ENCODE data around the gene CXCR3.

The CXCR3 gene

DNA sequence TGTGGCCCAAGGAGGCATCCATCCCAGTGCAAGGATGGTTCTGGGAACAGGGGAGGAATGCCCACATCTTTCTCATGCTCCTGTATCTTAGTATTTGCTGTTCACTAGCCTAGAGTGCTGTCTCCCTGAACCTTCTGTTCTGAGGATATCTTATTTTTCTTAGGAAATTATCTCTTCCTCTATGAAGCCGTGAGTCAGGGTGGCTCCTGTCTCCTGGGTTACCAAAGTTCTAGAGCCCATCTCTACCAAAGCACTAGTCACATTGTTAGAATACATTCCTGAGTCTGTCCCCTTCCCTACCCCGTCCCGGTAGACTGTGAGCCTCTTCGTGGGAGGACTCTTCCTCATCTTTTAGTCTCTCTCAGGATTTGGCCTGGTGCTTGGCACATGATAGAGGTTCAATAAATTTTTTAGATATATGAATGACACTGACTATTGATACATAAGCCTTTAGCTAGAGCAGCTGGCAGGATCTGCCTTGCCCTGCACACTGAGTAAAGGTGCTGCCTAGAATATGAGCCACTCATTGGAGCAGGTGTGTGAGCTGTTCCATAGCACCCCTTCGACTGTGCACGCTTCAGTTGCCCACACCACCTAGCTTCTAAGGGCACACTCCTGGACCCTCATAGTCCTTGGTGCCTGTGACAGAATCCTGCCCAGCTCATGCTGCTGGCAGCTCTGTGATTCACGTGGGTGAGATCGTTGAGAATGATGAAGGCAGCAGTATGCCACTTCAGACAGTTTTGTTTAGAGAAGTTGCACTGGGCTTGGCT is 13.3 kb downstream of the CXCR3 start:
- no peak overlapping the region for H3K18ac ChIP-seq (ENCODE audit: low read length)
- H3K14ac ChIP-seq (ENCODE audit: low read length): no peak overlapping the region
- no peak overlapping the region for H4K91ac ChIP-seq (ENCODE audit: low read depth, low read length)
- H3K4ac ChIP-seq (ENCODE audit: low read depth, low read length): no peak overlapping the region
- no peak overlapping the region for H3K9ac ChIP-seq (ENCODE audit: low read length)
- H2BK5ac ChIP-seq (ENCODE audit: low read depth, low read length, poor library complexity): no peak overlapping the region
- no peak overlapping the region for H3K27ac ChIP-seq (ENCODE audit: low read depth, low read length)
- H3K36me3 ChIP-seq (ENCODE audit: control insufficient read depth in 1 of 2, insufficient read depth in 2 of 2, low read length in 2 of 2): peaks cover 19 to 20% of the 10 kb centered on the region in 2 experiments
- no peak overlapping the region for H2BK12ac ChIP-seq (ENCODE audit: low read length)
- H3K27me3 ChIP-seq (ENCODE audit: insufficient read depth, low read length): no peaks in the 10 kb centered on the region
- no peak overlapping the region for H4K12ac ChIP-seq (ENCODE audit: low read depth, low read length)
- no peak overlapping the region for H2AK5ac ChIP-seq (ENCODE audit: low read length)
- WGBS (ENCODE audit: extremely low coverage, insufficient coverage, insufficient read length): no CpG with 5 or more reads among the region's 8 CpGs
- no peak overlapping the region for H4K8ac ChIP-seq (ENCODE audit: low read depth, low read length)
- no peaks in the 10 kb centered on the region for H3K79me2 ChIP-seq (ENCODE audit: control insufficient read depth, insufficient read depth, low read length, poor library complexity)
- no peak overlapping the region for H3K4me3 ChIP-seq (ENCODE audit: low read depth, low read length)
- DNase-seq: no peak
- no peaks in the 10 kb centered on the region for H3K4me1 ChIP-seq (ENCODE audit: control insufficient read depth in 1 of 2, insufficient read depth in 2 of 2, low read length in 2 of 2)
- no peaks in the 10 kb centered on the region for H3K79me1 ChIP-seq (ENCODE audit: low read length)
- H3K23ac ChIP-seq (ENCODE audit: low read length): no peak overlapping the region
- no peak overlapping the region for H3K4me2 ChIP-seq (ENCODE audit: low read length)
- H2BK120ac ChIP-seq (ENCODE audit: insufficient read depth, low read length, poor library complexity): no peak overlapping the region
- no peak overlapping the region for H2AFZ ChIP-seq (ENCODE audit: insufficient read depth, low read length, poor library complexity)
- no peaks in the 10 kb centered on the region for H3K9me3 ChIP-seq (ENCODE audit: insufficient read depth, low read depth, low read length)

DNA sequence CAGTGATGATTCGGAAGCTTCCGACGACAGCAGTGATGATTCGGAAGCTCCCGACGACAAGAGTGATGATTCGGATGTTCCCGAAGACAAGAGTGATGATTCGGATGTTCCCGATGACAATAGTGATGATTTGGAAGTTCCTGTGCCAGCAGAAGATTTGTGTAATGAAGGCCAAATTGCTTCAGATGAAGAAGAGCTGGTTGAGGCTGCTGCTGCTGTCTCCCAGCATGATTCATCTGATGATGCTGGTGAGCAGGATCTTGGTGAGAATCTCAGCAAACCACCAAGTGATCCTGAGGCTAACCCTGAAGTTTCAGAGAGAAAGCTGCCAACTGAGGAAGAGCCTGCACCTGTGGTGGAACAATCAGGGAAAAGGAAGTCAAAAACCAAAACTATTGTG is 14.2 kb downstream of the CXCR3 start:
- Histone ChIP-seq H3K4me1 (ENCODE audit: control insufficient read depth in 1 of 2, insufficient read depth in 2 of 2, low read length in 2 of 2) (no peaks in the 10 kb centered on the region), H4K91ac (ENCODE audit: low read depth, low read length) (no peak overlapping the region), H3K9me3 (ENCODE audit: insufficient read depth, low read depth, low read length) (no peaks in the 10 kb centered on the region), H4K12ac (ENCODE audit: low read depth, low read length) (no peak overlapping the region), H3K4me2 (ENCODE audit: low read length) (no peak overlapping the region), H3K27ac (ENCODE audit: low read depth, low read length) (no peak overlapping the region), H3K79me1 (ENCODE audit: low read length) (no peaks in the 10 kb centered on the region), H4K8ac (ENCODE audit: low read depth, low read length) (no peak overlapping the region), H3K4ac (ENCODE audit: low read depth, low read length) (no peak overlapping the region), H3K4me3 (ENCODE audit: low read depth, low read length) (no peak overlapping the region), H3K9ac (ENCODE audit: low read length) (no peak overlapping the region), H3K18ac (ENCODE audit: low read length) (no peak overlapping the region), H2AK5ac (ENCODE audit: low read length) (no peak overlapping the region), H3K23ac (ENCODE audit: low read length) (no peak overlapping the region), H3K27me3 (ENCODE audit: insufficient read depth, low read length) (no peaks in the 10 kb centered on the region), H3K36me3 (ENCODE audit: control insufficient read depth in 1 of 2, insufficient read depth in 2 of 2, low read length in 2 of 2) (peaks cover 19 to 22% of the 10 kb centered on the region in 2 experiments), H3K14ac (ENCODE audit: low read length) (no peak overlapping the region), H2BK5ac (ENCODE audit: low read depth, low read length, poor library complexity) (no peak overlapping the region), H3K79me2 (ENCODE audit: control insufficient read depth, insufficient read depth, low read length, poor library complexity) (no peaks in the 10 kb centered on the region), H2BK12ac (ENCODE audit: low read length) (no peak overlapping the region), H2BK120ac (ENCODE audit: insufficient read depth, low read length, poor library complexity) (no peak overlapping the region), H2AFZ (ENCODE audit: insufficient read depth, low read length, poor library complexity) (no peak overlapping the region)
- no peak for DNase-seq
- WGBS (ENCODE audit: extremely low coverage, insufficient coverage, insufficient read length): no CpG with 5 or more reads among the region's 10 CpGs

DNA sequence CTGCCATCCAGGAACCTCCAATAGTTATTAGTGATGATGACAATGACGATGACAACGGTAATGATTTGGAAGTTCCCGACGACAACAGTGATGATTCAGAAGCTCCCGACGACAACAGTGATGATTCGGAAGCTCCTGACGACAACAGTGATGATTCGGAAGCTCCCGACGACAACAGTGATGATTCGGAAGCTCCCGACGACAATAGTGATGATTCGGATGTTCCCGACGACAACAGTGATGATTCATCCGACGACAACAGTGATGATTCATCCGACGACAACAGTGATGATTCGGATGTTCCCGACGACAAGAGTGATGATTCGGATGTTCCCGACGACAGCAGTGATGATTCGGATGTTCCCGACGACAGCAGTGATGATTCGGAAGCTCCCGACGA is 14.7 kb downstream of the CXCR3 start:
- H3K4me1 ChIP-seq (ENCODE audit: control insufficient read depth in 1 of 2, insufficient read depth in 2 of 2, low read length in 2 of 2): no peaks in the 10 kb centered on the region
- H2BK12ac ChIP-seq (ENCODE audit: low read length): no peak overlapping the region
- H4K91ac ChIP-seq (ENCODE audit: low read depth, low read length): no peak overlapping the region
- no peak overlapping the region for H2BK120ac ChIP-seq (ENCODE audit: insufficient read depth, low read length, poor library complexity)
- H4K12ac ChIP-seq (ENCODE audit: low read depth, low read length): no peak overlapping the region
- no peaks in the 10 kb centered on the region for H3K79me1 ChIP-seq (ENCODE audit: low read length)
- no peaks in the 10 kb centered on the region for H3K27me3 ChIP-seq (ENCODE audit: insufficient read depth, low read length)
- no peak overlapping the region for H3K4me2 ChIP-seq (ENCODE audit: low read length)
- no CpG with 5 or more reads among the region's 33 CpGs for WGBS (ENCODE audit: extremely low coverage, insufficient coverage, insufficient read length)
- no peak overlapping the region for H2BK5ac ChIP-seq (ENCODE audit: low read depth, low read length, poor library complexity)
- no peak overlapping the region for H3K4ac ChIP-seq (ENCODE audit: low read depth, low read length)
- H3K23ac ChIP-seq (ENCODE audit: low read length): no peak overlapping the region
- H3K36me3 ChIP-seq (ENCODE audit: control insufficient read depth in 1 of 2, insufficient read depth in 2 of 2, low read length in 2 of 2): peaks cover 17 to 24% of the 10 kb centered on the region in 2 experiments
- no peak overlapping the region for H3K4me3 ChIP-seq (ENCODE audit: low read depth, low read length)
- H3K9me3 ChIP-seq (ENCODE audit: insufficient read depth, low read depth, low read length): no peaks in the 10 kb centered on the region
- no peak overlapping the region for H3K9ac ChIP-seq (ENCODE audit: low read length)
- no peak overlapping the region for H2AFZ ChIP-seq (ENCODE audit: insufficient read depth, low read length, poor library complexity)
- no peak overlapping the region for H4K8ac ChIP-seq (ENCODE audit: low read depth, low read length)
- H3K79me2 ChIP-seq (ENCODE audit: control insufficient read depth, insufficient read depth, low read length, poor library complexity): no peaks in the 10 kb centered on the region
- no peak overlapping the region for H3K18ac ChIP-seq (ENCODE audit: low read length)
- H3K27ac ChIP-seq (ENCODE audit: low read depth, low read length): no peak overlapping the region
- H2AK5ac ChIP-seq (ENCODE audit: low read length): no peak overlapping the region
- no peak for DNase-seq
- no peak overlapping the region for H3K14ac ChIP-seq (ENCODE audit: low read length)

DNA sequence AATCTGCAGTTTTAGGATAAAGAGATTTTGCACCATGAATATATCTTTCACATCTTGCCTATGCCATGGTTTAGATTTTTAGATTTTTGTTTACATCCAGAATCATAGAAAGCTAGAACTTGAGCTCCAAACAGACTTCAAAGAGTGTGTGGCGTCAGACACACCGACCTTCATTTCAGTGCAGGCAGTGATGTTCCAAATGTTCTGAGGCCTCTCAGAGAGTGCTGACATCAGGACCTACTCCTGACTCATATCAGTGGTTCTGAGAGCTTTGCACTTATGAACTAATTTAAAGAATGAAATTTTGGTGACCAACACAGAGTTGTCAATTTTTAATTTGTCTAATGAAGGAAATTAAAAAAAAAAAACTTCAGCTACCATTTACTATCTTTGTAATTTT is 18.3 kb downstream of the CXCR3 start:
- Histone ChIP-seq H3K4me1 (ENCODE audit: control insufficient read depth in 1 of 2, insufficient read depth in 2 of 2, low read length in 2 of 2) (no peaks in the 10 kb centered on the region), H3K79me1 (ENCODE audit: low read length) (no peaks in the 10 kb centered on the region), H2BK120ac (ENCODE audit: insufficient read depth, low read length, poor library complexity) (no peak overlapping the region), H3K4me3 (ENCODE audit: low read depth, low read length) (no peak overlapping the region), H3K4ac (ENCODE audit: low read depth, low read length) (no peak overlapping the region), H3K14ac (ENCODE audit: low read length) (no peak overlapping the region), H3K27me3 (ENCODE audit: insufficient read depth, low read length) (no peaks in the 10 kb centered on the region), H3K79me2 (ENCODE audit: control insufficient read depth, insufficient read depth, low read length, poor library complexity) (no peaks in the 10 kb centered on the region), H3K27ac (ENCODE audit: low read depth, low read length) (no peak overlapping the region), H4K8ac (ENCODE audit: low read depth, low read length) (no peak overlapping the region), H4K12ac (ENCODE audit: low read depth, low read length) (no peak overlapping the region), H2BK5ac (ENCODE audit: low read depth, low read length, poor library complexity) (no peak overlapping the region), H2AFZ (ENCODE audit: insufficient read depth, low read length, poor library complexity) (no peak overlapping the region), H3K9me3 (ENCODE audit: insufficient read depth, low read depth, low read length) (no peaks in the 10 kb centered on the region), H3K9ac (ENCODE audit: low read length) (no peak overlapping the region), H3K18ac (ENCODE audit: low read length) (no peak overlapping the region), H3K4me2 (ENCODE audit: low read length) (no peak overlapping the region), H4K91ac (ENCODE audit: low read depth, low read length) (no peak overlapping the region), H3K36me3 (ENCODE audit: control insufficient read depth in 1 of 2, insufficient read depth in 2 of 2, low read length in 2 of 2) (peaks cover 16 to 22% of the 10 kb centered on the region in 2 experiments), H3K23ac (ENCODE audit: low read length) (no peak overlapping the region), H2BK12ac (ENCODE audit: low read length) (no peak overlapping the region), H2AK5ac (ENCODE audit: low read length) (no peak overlapping the region)
- no CpG with 5 or more reads among the region's 2 CpGs for WGBS (ENCODE audit: extremely low coverage, insufficient coverage, insufficient read length)
- DNase-seq: no peak
